Adrenal gland (tissue), 5 donors: ENCODE data around the gene TMEM19.

Source experiments
- POLR2A ChIP-seq, 2 donors: fragments of 450-650 bp; IDR thresholded peaks; one replicate each; pipeline ENCODE4 v1.6.1; 2017; ENCODE audit warnings: antibody characterized with exemption in 2 of 2, mild to moderate bottlenecking in 2 of 2, moderate library complexity in 1 of 2
- TF ChIP-seq, protein P1 (sequence below), 6 experiments: fragments of 450-650 bp in 4 of 6; fragments of 200-600 bp in 2 of 6; sonication (generic) in 1 of 6; IDR thresholded peaks; 1 replicate in 5 of 6; 2 replicates in 1 of 6; pipeline versions ENCODE4 v1.5.1 to v1.8.0; 2016 to 2021; ENCODE audit warnings: antibody characterized with exemption in 6 of 6, mild to moderate bottlenecking in 2 of 6, moderate library complexity in 1 of 6
- donor health status: DM: no; HTN: no; CAD: no.

GRCh38 chr12:71655495-71655894, 30.4 kb upstream of the TMEM19 start:
- TF ChIP-seq, protein P1, sequence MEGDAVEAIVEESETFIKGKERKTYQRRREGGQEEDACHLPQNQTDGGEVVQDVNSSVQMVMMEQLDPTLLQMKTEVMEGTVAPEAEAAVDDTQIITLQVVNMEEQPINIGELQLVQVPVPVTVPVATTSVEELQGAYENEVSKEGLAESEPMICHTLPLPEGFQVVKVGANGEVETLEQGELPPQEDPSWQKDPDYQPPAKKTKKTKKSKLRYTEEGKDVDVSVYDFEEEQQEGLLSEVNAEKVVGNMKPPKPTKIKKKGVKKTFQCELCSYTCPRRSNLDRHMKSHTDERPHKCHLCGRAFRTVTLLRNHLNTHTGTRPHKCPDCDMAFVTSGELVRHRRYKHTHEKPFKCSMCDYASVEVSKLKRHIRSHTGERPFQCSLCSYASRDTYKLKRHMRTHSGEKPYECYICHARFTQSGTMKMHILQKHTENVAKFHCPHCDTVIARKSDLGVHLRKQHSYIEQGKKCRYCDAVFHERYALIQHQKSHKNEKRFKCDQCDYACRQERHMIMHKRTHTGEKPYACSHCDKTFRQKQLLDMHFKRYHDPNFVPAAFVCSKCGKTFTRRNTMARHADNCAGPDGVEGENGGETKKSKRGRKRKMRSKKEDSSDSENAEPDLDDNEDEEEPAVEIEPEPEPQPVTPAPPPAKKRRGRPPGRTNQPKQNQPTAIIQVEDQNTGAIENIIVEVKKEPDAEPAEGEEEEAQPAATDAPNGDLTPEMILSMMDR (IDR thresholded peaks at IDR 0.05): no peak
- no peak for TF ChIP-seq POLR2A (IDR thresholded peaks at IDR 0.05)
